Activated CD4-positive, alpha-beta T cell treated with anti-CD3 and anti-CD28 coated beads, Interleukin-2, amount 10 ng/mL, durations not matched to agents 24 days and 14 days (primary cell): ENCODE measurements around the gene SUGP1. TPM values are rescaled to one million over a fixed set of nuclear protein-coding genes. Genes with fewer than 3 reads are reported as not detected.
"Not testable (repeated sequence)": the region's sequence is repeated elsewhere in the genome, so short reads cannot be mapped to it uniquely, and the experiment has no call there.

ENCODE experiments used
- DNase-seq: peaks from one replicate; pipeline ENCODE4 v3.0.0; 2022
- H3K27ac Mint-ChIP-seq: one replicate; pipeline ENCODE4 v1.8.0; 2022; ENCODE audit warnings: mild to moderate bottlenecking, mixed read lengths
- H3K27me3 Mint-ChIP-seq: one replicate; pipeline ENCODE4 v1.8.0; 2022; ENCODE audit warnings: mixed read lengths
- H3K36me3 Mint-ChIP-seq: one replicate; pipeline ENCODE4 v1.8.0; 2022; ENCODE audit warnings: low read depth, mild to moderate bottlenecking, mixed read lengths
- H3K4me1 Mint-ChIP-seq: one replicate; pipeline ENCODE4 v1.8.0; 2021; ENCODE audit warnings: mixed read lengths
- H3K4me3 Mint-ChIP-seq: one replicate; pipeline ENCODE4 v1.8.0; 2022; ENCODE audit warnings: mild to moderate bottlenecking, moderate library complexity, mixed read lengths
- H3K9me3 Mint-ChIP-seq: one replicate; pipeline ENCODE4 v1.8.0; 2021; ENCODE audit warnings: mixed read lengths
- intact Hi-C: fragments of 100-400 bp; cut with micrococcal nuclease; formaldehyde crosslinking; loops from one replicate; pipeline ENCODE4 v1.15.1; 2023
- total RNA-seq: library from RNA; stranded (reverse); gene quantifications from 2 replicates; pipeline ENCODE4 v1.2.3, GENCODE V29; 2022

Gene SUGP1
- total RNA-seq = 71.2 and 72.0 TPM in 2 replicates

DNA sequence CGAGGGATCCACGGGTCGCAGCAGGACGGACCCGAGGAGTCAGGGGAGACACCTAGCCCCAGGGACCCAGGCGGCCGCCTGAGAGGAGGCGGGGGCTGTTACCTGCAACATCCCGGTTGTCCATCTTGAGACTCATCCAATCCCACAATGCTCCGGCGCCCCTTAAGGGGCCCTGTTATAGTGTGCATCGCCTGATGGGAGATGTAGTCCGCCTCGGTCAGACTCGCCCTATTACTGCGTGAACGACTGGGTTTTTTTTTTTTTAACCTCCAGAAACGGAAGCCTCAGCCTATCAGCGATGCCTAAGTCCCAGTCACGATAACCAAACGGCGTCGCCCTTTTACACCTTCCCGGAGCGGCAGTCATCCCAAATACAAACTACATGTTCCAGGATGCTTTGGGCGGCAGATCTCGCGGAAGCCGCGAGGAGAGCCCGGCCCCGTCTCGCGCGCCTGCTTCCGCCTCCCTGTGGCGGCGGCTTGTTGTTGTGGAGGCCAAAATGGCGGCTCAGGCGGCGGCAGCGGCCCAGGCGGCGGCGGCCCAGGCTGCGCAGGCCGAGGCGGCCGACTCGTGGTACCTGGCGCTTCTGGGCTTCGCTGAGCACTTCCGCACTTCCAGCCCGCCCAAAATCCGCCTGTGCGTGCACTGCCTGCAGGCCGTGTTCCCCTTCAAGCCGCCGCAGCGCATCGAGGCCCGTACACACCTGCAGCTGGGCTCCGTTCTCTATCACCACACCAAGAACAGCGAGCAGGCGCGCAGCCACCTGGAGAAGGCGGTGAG, at the start of gene SUGP1, which contains the start of gene MAU2:
Gene SUGP1 (minus strand): TSS at position 149 of the 780 bp plus-strand sequence. CDS start 13 bp downstream, at position 136.
Gene MAU2 (plus strand): TSS at position 469 of the 780 bp plus-strand sequence. CDS start 31 bp downstream, at position 500.
- Mint-ChIP-seq H3K9me3 (no peaks in the 10 kb centered on the region), H3K36me3 (peaks cover 29% of the 10 kb centered on the region), H3K4me1 (peaks cover 35% of the 10 kb centered on the region), H3K27ac (peak within 1 kb of the TSS; percentile 99), H3K27me3 (no peaks in the 10 kb centered on the region), H3K4me3 (peak within 1 kb of the TSS; percentile 89)
- DNase-seq = peak; percentile 97
- intact Hi-C loops = loop anchor here (1.0 kb wide), 5 partner anchors 65 to 196 kb away; partner anchors contain the start of genes BORCS8, NDUFA13 and RFXANK

DNA sequence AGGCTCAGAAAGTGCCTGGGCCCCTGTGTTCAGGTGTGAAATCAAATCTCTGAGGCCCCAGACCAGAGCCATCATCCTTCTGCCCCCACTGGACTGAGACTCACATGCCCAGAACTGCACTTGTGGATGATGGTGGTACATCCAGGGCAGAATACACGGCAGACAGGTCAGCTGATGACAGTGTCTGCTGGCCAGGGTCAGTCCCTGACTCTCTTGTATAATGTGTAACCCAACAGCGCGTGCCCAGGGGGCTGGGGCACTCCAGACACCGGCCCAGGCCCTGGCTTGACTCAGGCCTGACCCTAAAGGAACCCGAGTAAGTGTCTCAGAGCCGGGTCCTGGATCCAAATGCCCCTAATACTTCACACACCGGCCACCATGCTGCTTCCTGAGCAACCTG, 47.8 kb upstream of the SUGP1 start:
- intact Hi-C loops = no loop called here
- H3K27ac Mint-ChIP-seq = no peak overlapping the region
- no peaks in the 10 kb centered on the region for H3K27me3 Mint-ChIP-seq
- H3K4me3 Mint-ChIP-seq = no peak overlapping the region
- H3K9me3 Mint-ChIP-seq = no peaks in the 10 kb centered on the region
- no peak for DNase-seq
- no peaks in the 10 kb centered on the region for H3K36me3 Mint-ChIP-seq
- peaks cover 17% of the 10 kb centered on the region for H3K4me1 Mint-ChIP-seq

DNA sequence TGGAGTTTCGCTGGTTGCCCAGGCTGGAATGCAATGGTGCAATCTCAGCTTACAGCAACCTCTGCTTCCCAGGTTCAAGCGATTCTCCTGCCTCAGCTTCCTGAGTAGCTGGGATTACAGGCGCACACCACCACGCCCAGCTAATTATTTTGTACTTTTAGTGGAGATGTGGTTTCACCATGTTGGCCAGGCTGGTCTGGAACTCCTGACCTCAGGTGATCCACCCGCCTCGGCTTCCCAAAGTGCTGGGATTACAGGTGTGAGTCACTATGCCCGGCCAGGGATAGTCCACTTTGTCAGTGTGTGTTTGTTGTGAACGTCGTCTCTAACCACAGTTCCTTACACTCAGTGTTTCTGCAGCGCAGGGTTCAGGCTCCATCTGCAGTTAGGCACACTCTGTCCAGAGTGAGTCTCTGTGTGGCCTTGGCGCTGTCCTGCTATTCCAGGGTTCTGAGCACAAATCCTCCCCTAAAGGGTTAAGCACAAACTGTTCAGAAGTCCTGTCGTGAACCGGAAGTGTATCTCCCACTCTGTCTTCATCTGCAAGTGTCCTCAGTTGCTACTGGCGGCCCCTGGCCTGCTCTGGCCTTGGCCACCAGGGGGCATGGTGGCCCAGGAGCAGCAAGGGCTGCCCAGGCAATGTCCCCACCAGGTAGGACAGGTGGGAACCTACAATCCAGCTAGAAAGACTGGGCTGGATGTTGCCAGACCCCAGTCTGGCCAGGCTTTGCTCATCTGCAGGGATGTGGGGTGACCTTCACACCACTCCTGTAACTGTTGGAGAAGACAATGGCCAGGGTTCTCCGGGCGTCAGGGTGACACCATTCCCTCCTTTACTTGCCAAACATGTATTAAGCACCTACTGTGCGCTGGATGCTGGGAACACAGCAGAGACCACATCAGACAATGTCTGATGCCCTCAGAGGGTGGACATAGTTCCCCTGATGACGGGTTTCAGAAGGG, 46.4 kb upstream of the SUGP1 start:
- peak; percentile 93 for DNase-seq
- Mint-ChIP-seq H3K9me3 (no peaks in the 10 kb centered on the region), H3K27ac (peak overlapping the region; percentile 39), H3K36me3 (no peaks in the 10 kb centered on the region), H3K4me3 (peak overlapping the region; percentile 15), H3K4me1 (peaks cover 14% of the 10 kb centered on the region), H3K27me3 (no peaks in the 10 kb centered on the region)
- intact Hi-C loops = loop anchor here (1.0 kb wide), 1 partner anchor 123 kb away; no protein-coding TSS in a partner anchor

GRCh38 chr19:19362075-19362474, 41.8 kb upstream of the SUGP1 start:
- no peak overlapping the region for H3K4me3 Mint-ChIP-seq
- H3K27me3 Mint-ChIP-seq = no peaks in the 10 kb centered on the region
- H3K9me3 Mint-ChIP-seq = no peaks in the 10 kb centered on the region
- H3K36me3 Mint-ChIP-seq = peaks cover 8% of the 10 kb centered on the region
- peak overlapping the region; percentile 69 for H3K27ac Mint-ChIP-seq
- DNase-seq = no peak
- peaks cover 28% of the 10 kb centered on the region for H3K4me1 Mint-ChIP-seq
- intact Hi-C loops = loop anchor here (5.0 kb wide), 1 partner anchor 215 kb away; no protein-coding TSS in a partner anchor

GRCh38 chr19:19361075-19361594, 40.8 kb upstream of the SUGP1 start:
- H3K4me3 Mint-ChIP-seq = no peak overlapping the region
- H3K27ac Mint-ChIP-seq = peak overlapping the region; percentile 78
- no peaks in the 10 kb centered on the region for H3K9me3 Mint-ChIP-seq
- peaks cover 24% of the 10 kb centered on the region for H3K4me1 Mint-ChIP-seq
- no peaks in the 10 kb centered on the region for H3K27me3 Mint-ChIP-seq
- DNase-seq = peak; percentile 91
- H3K36me3 Mint-ChIP-seq = peaks cover 8% of the 10 kb centered on the region
- intact Hi-C loops = loop anchor here (5.0 kb wide), 1 partner anchor 214 kb away; no protein-coding TSS in a partner anchor

- H3K27ac Mint-ChIP-seq = no peak overlapping the region
- peaks cover 17% of the 10 kb centered on the region for H3K4me1 Mint-ChIP-seq
- intact Hi-C loops = no loop called here
- H3K4me3 Mint-ChIP-seq = no peak overlapping the region
- no peaks in the 10 kb centered on the region for H3K27me3 Mint-ChIP-seq
- no peaks in the 10 kb centered on the region for H3K9me3 Mint-ChIP-seq
- peaks cover 17% of the 10 kb centered on the region for H3K36me3 Mint-ChIP-seq
- no peak for DNase-seq
Measured at GRCh38 chr19:19356901-19357566, 36.7 kb upstream of the SUGP1 start.

- H3K36me3 Mint-ChIP-seq = peaks cover 18% of the 10 kb centered on the region
- H3K27me3 Mint-ChIP-seq = no peaks in the 10 kb centered on the region
- H3K9me3 Mint-ChIP-seq = no peaks in the 10 kb centered on the region
- H3K4me1 Mint-ChIP-seq = peaks cover 14% of the 10 kb centered on the region
- no peak overlapping the region for H3K27ac Mint-ChIP-seq
- H3K4me3 Mint-ChIP-seq = no peak overlapping the region
- DNase-seq = no peak
- intact Hi-C loops = no loop called here
Measured at GRCh38 chr19:19356500-19356899, 36.2 kb upstream of the SUGP1 start.

GRCh38 chr19:19355606-19356139, 35.4 kb upstream of the SUGP1 start:
- Mint-ChIP-seq H3K36me3 (peaks cover 18% of the 10 kb centered on the region), H3K27me3 (no peaks in the 10 kb centered on the region), H3K27ac (no peak overlapping the region), H3K9me3 (no peaks in the 10 kb centered on the region), H3K4me3 (no peak overlapping the region), H3K4me1 (peaks cover 8% of the 10 kb centered on the region)
- intact Hi-C loops = no loop called here
- no peak for DNase-seq

GRCh38 chr19:19354932-19355331, 34.6 kb upstream of the SUGP1 start:
- Mint-ChIP-seq H3K4me3 (no peak overlapping the region), H3K4me1 (peaks cover 8% of the 10 kb centered on the region), H3K27me3 (no peaks in the 10 kb centered on the region), H3K36me3 (peaks cover 21% of the 10 kb centered on the region), H3K9me3 (no peaks in the 10 kb centered on the region), H3K27ac (no peak overlapping the region)
- no peak for DNase-seq
- intact Hi-C loops = no loop called here

- no peak for DNase-seq
- no peak overlapping the region for H3K27ac Mint-ChIP-seq
Measured at GRCh38 chr19:19354007-19354406, 33.7 kb upstream of the SUGP1 start.

DNA sequence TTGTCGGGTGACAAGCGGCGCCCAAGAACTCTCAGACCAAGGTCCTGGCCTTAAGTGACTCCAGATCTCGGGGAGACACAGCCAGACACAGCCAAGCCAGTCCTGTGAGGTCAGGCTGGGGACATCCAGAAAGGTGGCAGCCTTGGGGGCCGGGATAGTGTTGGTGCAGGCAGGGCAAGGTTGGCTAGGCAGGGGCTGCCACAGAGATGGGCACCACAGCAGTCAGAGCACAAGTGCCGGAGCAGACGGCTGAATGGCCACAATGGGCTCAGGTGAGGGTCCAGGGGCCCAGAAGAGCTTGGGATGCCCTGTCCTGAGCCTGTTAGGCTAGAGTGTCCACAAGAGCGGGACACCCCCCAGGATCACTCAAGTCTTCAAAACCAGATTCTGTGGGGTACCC, 32.5 kb upstream of the SUGP1 start:
- intact Hi-C loops = no loop called here
- Mint-ChIP-seq H3K4me3 (no peak overlapping the region), H3K9me3 (no peaks in the 10 kb centered on the region), H3K27ac (no peak overlapping the region), H3K36me3 (peaks cover 32% of the 10 kb centered on the region), H3K4me1 (peaks cover under 1% of the 10 kb centered on the region), H3K27me3 (no peaks in the 10 kb centered on the region)
- DNase-seq = no peak

More at GRCh38 chr19:19354007-19354406, 33.7 kb upstream of the SUGP1 start:
- Mint-ChIP-seq H3K36me3 (peaks cover 28% of the 10 kb centered on the region), H3K9me3 (no peaks in the 10 kb centered on the region), H3K4me1 (peaks cover 8% of the 10 kb centered on the region), H3K27me3 (no peaks in the 10 kb centered on the region), H3K4me3 (no peak overlapping the region)
- intact Hi-C loops = no loop called here

- not testable (repeated sequence) for H3K27me3 Mint-ChIP-seq, H3K4me3 Mint-ChIP-seq, DNase-seq
Measured at GRCh38 chr19:19350756-19351155, 30.4 kb upstream of the SUGP1 start.

GRCh38 chr19:19349365-19349764, 29.1 kb upstream of the SUGP1 start:
- H3K27ac Mint-ChIP-seq = no peak overlapping the region
- no peak for DNase-seq
- no peak overlapping the region for H3K4me3 Mint-ChIP-seq
- H3K27me3 Mint-ChIP-seq = no peaks in the 10 kb centered on the region
- no peaks in the 10 kb centered on the region for H3K9me3 Mint-ChIP-seq
- no peaks in the 10 kb centered on the region for H3K4me1 Mint-ChIP-seq
- intact Hi-C loops = no loop called here
- H3K36me3 Mint-ChIP-seq = peaks cover 47% of the 10 kb centered on the region

More at GRCh38 chr19:19350756-19351155, 30.4 kb upstream of the SUGP1 start:
- intact Hi-C loops, H3K27ac Mint-ChIP-seq, H3K9me3 Mint-ChIP-seq, H3K4me1 Mint-ChIP-seq: not testable (repeated sequence)
- H3K36me3 Mint-ChIP-seq = peaks cover 39% of the 10 kb centered on the region
